HG03159 (cell line): ENCODE results near the gene CHRNE.
A peak's percentile ranks its signal among the peaks of the same experiment; 100 is the strongest.
"Not testable (repeated sequence)": the region's sequence is repeated elsewhere in the genome, so short reads cannot be mapped to it uniquely, and the experiment has no call there.

ENCODE experiments used
- ATAC-seq: cut with Tn5 transposase; IDR thresholded peaks from one replicate; pipeline ENCODE4 v1.9.1; 2021; ENCODE audit warnings: mild to moderate bottlenecking, moderate library complexity; ENCODE audit not compliant: unreplicated experiment

The CHRNE gene

DNA sequence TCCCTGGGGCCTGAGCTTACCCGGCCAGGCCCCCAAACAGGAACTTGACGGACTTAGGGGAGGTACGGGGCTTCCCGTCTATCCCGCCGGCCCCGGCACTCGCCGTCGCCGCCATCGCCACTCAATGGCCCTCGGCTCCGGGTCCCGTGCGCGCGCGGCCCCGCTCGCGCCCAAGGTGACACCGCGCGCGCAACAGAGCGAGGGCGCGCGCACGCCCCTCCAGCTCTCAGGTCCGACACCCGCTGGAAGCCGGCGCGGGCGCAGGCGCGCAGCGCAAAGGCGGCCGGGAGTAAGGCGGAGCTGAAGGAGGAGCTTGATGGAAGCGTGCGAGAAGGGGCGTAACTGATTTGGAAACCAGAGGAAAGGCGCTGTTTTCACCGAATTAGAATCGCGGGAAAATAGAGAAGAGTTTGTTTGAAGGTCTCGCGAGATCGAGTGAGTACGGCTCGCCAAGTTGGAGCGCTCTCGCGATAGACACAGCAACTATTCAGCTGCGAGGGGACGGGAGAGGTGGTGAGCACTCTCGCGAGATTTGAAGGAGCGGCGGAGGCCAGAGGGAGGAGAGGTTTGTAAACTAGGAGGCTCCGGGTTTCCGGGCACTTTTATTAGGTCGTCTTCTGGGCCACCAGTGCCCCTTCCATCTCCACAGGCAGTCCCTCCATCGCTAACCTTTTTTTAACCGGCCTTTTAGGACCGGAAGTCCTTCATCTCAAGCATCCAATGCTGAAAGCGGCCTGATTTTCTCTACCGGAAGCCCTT, 37.1 kb upstream of the CHRNE start, which contains the start of the genes RNF167 and SLC25A11:
RNF167 (plus strand) TSS at position 473 of the 759 bp plus-strand sequence. CDS start 642 bp downstream, outside the sequence.
SLC25A11 (minus strand) TSS at position 251 of the 759 bp plus-strand sequence; CDS start at position 115, 136 bp downstream.
- ATAC-seq: peak; percentile 68

DNA sequence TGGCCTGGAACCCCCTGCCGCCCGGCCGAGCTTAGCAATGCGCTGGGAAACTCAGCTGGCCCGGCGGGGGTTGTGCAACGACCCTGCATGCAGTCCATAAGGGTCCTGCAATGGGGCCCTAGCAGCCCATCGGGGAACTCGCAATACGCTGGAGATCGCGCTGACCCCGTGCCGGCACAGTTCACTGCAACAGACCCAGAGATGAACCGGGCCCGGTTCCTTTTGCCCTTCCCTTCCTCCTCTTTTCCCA, 36.6 kb upstream of the CHRNE start:
- no peak for ATAC-seq

DNA sequence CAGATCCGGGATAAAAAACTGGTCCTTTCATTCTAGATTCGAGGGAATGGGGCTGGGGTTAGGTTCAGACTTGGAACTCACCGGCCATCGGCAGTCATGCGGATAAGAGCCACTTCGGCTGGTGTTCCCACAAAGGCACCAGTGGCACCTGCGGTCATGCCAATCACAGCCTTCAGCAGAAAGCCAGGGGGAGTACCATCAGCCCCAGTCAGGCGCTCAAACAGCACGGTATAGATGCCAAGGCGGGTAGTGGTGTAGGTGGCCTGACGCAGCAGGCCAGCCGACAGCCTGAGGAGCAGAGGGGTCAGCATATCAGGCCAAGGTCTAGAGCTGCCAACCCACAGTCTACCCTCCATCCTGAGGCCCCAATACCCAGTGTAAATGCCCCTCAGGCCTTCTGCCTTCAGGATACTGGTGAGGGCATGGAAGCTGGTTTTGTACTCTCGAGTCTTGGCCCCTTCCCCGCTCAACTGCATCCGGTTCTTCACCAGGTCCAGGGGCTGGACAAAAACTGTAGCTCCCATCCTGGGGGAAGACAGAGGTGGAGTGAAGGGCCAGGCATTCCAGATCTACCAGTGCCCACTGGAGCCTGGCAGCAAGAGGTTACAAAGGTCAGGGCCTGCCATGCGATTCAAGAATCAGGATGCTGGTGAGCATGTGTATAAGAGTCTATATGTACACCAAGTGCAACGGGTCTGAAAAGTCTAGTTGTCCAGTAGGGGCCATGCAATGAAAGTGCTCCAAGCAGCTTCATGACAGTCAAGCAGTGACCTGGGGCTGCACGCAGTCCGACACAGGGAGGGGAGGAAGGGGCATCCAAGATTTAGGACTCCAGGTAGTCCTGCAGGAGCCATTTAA, 36.0 kb upstream of the CHRNE start:
- no peak for ATAC-seq

DNA sequence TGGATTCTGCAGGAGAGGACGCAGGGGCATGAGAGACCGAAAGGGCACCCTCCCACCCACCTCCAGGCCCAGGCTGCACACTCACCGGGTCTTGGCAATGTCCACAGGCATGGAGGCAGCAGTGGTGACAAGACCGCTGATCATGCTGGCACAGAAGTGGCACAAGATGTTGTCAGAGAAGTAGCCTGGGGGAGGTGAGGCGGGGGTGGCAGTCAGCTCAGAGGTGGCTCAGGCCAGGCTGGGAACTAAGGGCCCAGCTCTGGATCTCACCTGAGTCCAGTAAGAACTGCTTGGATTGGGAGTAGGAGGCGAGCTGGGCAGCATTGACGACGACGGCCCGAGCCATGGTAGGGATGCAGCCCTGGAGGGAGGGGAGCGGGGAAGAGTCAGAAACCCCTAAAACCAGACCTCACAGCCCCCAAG, 35.2 kb upstream of the CHRNE start:
- ATAC-seq: no peak

DNA sequence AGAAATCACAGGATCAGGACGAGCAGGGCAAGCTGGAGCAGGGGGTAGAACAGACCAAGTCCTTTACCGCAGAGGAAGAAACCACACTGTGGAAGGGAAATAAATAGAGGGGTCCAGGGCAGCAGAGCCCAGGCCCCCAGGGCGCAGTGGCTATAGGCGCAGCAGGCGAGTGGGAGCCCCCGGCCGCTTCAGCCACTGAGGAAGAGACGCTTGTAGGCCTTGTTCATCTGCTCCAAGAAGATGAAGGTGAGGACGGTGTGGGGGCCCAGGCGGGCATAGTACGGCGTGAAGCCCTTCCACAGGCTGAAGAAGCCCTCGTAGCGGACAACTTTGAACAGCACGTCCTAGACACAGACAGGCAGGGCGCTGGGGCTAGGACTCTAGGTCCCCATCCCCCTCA, 34.7 kb upstream of the CHRNE start:
- no peak for ATAC-seq

DNA sequence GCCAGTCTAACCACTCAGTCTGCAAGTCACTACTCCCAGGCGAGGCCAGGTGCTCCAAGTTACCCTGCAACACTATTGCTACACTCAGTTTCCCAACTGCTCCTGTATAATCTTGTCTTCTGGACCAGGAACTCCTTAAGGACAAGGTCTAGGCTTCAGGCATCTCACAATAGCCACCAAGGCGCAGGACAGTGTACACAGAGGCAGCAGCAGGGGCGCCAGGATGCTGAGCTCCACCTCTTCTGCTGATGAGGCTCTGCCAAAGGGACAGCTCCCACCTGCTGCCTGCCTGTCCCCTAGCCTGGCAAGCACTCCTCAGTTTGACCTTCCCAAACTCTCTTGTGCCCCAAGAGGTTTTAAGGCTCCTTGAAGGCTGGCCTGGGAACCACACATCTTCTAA, 33.5 kb upstream of the CHRNE start:
- ATAC-seq: no peak

DNA sequence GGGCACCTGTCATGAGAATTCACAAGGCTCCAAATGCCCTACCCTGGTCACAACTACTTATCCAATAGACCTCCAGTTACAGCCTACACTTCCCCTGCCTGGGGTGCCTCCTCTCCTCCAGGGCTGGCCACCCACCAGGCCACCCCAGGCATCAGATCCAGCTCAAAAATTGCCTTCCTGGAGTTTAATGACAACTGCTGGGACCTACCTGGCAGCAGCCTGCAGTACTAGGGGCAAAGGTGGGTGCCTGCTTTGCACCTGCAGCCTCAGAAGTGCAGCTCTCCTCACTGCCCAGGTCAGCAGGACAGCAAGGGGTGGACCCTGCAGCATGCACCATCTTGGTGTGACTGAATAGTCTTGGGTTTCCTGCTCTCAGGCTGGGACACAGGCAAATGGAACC, 32.8 kb upstream of the CHRNE start:
- ATAC-seq: no peak

DNA sequence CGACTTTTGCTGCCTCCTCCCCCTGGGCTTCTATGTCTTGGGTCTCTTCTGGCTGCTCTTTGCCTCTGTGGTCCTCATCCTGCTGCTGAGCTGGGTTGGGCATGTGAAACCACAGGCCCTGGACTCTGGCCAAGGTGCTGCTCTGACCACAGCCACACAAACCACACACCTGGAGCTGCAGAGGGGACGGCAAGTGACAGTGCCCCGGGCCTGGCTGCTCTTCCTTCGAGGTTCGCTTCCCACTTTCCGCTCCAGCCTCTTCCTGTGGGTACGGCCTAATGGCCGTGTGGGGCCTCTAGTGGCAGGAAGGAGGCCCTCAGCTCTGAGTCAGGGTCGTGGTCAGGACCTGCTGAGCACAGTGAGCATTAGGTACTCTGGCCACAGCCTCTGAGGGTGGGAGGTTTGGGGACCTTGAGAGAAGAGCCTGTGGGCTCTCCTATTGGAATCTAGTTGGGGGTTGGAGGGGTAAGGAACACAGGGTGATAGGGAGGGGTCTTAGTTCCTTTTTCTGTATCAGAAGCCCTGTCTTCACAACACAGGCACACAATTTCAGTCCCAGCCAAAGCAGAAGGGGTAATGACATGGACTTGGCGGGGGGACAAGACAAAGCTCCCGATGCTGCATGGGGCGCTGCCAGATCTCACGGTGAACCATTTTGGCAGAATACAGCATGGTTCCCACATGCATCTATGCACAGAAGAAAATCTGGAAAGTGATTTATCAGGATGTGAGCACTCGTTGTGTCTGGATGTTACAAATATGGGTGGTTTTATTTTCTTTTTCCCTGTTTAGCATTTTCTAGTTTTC, 31.5 kb upstream of the CHRNE start:
- no peak for ATAC-seq

DNA sequence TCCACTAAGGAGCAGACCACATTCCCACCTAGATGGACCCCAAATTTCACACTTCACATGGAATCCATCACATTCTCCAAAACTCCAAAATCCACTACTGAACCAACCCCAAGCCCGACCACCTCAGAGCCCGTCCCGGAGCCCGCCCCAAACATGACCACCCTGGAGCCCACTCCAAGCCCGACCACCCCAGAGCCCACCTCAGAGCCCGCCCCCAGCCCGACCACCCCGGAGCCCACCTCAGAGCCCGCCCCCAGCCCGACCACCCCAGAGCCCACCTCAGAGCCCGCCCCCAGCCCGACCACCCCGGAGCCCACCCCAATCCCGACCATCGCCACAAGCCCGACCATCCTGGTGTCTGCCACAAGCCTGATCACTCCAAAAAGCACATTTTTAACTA, 30.7 kb upstream of the CHRNE start:
- no peak for ATAC-seq

DNA sequence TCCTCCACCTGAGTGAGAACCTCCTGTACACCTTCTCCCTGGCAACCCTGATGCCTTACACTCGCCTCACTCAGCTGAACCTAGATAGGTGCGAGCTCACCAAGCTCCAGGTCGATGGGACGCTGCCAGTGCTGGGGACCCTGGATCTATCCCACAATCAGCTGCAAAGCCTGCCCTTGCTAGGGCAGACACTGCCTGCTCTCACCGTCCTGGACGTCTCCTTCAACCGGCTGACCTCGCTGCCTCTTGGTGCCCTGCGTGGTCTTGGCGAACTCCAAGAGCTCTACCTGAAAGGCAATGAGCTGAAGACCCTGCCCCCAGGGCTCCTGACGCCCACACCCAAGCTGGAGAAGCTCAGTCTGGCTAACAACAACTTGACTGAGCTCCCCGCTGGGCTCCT, 29.9 kb upstream of the CHRNE start:
- no peak for ATAC-seq

DNA sequence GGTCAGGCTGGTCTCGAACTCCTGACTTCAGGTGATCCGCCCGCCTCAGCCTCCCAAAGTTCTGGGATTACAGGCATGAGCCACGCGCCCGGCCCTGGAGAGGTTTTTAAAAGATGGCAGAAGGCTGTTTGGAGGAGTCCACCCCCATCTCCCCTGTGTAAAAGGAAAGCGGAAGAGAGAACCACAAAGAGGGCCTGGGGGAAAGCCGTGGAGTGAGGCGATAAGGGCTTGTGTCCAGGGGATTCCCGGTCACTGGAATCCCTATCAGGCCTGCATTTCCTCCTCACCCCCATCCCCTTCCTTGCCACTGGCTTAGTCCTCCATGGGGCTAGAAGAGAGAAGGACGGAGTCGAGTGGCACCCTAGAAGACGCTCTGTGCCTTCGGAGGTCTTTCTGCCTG, 29.1 kb upstream of the CHRNE start, which contains the start of gene GP1BA:
GP1BA (plus strand) TSS at position 315 of the 400 bp plus-strand sequence. CDS start 328 bp downstream, outside the sequence.
- ATAC-seq: no peak

DNA sequence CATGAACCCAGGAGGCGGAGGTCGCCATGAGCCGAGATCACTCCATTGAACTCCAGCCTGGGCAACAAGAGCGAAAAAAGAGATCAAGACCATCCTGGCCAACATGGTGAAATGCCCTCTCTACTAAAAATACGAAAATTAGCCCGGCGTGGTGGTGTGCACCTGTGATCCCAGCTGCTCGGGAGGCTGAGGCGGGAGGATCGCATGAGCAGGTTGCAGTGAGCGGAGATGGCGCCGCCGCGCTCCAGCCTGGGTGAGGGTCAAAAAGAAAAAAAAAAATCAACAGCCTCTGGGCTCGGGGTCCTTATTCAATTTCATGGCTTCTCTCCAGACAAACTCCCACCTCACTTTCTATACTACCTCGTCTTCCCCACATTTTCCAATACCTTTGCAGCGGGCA, 26.0 kb upstream of the CHRNE start:
- no peak for ATAC-seq

DNA sequence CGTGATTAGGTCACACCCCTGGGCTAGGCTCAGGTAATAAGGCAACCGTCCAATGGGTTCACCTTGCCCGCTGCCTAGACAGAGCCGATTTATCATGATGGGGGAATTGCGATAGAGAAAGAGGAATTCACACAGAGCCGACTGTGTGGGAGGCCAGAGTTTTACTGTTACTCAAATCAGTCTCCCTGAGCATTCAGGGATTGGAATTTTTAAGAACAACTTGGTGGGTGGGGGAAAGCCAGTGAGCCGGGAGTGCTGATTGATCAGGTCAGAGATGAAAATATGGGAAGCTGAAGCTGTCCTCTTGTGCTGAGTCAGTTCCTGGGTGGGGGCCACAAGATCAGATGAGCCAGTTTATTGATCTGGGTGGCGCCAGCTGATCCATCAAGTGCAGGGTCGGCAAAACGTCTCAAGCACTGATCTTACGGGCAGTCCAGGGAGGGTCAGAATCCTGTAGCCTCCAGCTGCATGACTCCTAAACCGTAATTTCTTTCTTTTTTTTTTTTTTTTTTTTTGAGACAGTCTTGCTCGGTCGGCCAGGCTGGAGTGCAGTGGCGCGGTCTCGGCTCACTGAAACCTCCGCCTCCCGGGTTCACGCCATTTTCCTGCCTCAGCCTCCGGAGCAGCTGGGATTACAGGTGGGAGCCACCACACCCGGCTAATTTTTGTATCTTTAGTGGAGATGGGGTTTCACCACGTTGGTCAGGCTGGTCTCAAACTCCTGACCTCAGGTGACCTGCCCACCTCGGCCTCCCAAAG, 23.9 kb upstream of the CHRNE start:
- ATAC-seq: not testable (repeated sequence)

DNA sequence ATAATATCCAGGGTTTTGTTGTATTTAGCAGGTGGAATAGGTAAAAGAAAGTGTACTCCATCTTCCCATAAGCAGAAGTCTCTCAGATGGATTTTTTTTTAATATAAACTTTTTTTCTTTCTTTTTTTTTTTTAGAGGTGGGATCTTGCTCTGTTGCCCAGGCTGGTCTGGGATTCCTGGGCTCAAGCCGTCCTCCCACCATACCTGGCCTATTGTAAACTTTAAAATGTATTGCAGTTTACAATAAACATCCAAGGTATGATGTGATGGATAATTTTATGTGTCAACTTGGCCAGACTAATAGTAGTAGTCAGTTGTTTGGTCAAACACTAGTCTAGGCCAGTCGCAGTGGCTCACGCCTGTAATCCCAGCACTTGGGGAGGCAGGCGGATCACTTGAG, 18.4 kb upstream of the CHRNE start:
- no peak for ATAC-seq

DNA sequence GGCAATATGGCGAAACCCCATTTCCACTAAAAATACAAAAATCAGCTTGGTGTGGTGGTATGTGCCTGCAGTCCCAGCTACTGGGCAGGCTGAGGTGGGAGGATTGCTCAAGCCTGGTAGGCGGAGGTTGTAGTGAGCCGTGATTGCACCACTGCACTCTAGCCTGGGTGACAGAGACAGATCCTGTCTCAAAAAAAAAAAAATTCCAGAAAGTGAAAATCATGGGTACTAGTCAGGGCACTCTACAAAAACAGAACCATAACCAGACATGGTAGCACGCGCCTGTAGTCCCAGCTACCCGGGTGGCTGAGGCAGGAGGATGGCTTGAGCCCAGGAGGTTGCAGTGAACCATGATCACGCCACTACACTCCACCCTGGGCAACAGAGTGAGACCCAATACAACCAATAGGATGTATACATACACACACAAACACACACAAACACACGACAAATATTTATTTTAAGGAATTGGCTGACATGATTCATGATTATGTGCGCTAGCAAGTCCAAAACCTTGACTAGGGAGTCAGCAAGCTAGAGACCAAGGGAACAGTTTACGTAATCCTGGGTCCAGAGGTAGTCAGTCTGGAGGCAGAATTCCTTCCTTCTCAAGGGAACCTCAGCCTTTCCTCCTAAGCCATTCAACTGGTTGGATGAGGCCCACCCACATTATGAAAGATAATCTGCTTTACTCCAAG, 17.6 kb upstream of the CHRNE start:
- no peak for ATAC-seq

DNA sequence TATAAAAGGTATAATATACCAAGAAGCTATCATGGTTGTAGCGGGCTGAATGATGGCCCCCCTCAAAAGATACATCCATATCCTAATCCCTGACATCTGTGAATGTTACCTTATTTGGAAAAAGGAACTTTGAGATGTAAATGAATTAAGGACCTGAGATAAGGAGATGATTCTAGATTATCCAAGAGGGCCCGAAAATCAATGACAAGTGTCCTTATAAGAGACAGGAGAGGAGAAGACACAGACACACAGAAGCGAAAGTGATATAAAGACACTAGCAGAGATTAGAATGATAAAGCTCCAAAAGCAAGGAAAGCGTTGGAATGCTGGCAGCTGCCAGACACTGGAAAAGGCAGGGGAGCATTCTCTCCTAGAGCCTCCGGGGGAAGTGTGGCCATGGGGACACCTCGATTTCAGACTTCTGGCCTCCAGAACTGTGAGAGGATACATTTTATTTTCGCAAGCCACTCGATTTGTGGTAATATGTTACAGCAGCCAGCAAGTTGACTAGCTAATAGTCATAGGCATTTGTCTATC, 16.7 kb upstream of the CHRNE start:
- no peak for ATAC-seq

DNA sequence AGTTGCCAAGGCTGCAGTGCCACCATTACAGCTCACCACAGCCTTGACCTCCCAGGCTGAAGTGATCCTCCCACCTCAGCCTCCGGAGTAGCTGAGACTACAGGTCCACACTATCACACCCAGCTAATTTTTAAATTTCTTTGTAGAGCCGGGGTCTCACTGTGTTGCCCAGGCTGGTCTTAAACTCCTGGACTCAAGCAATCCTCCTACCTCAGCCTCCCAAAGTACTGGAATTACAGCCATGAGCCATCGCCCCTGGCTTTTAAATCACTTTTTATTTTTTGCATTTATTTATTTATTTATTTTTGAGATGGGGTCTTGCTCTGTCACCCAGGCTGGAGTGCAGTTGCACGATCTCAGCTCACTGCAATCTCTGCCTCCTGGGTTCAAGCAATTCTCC, 11.7 kb upstream of the CHRNE start:
- ATAC-seq: not testable (repeated sequence)

DNA sequence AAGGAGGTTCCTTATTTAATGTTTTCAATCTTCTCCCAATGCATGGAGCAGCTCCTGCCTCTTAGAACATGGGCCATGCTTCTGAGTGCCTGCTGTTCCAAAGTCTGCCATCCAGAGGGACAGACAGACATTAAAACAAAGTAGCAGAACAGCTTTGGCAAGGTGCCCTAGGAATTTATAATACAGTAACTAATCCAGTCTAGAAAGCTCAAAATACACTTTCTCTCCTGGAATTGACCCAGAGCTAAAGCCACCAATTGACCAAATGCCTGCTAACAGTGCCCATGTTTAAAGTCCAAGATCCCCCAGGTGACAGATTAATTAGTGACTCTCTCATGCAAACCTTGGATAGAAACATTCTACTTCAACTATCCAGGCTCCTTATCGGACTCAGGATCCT, 11.1 kb upstream of the CHRNE start:
- no peak for ATAC-seq

DNA sequence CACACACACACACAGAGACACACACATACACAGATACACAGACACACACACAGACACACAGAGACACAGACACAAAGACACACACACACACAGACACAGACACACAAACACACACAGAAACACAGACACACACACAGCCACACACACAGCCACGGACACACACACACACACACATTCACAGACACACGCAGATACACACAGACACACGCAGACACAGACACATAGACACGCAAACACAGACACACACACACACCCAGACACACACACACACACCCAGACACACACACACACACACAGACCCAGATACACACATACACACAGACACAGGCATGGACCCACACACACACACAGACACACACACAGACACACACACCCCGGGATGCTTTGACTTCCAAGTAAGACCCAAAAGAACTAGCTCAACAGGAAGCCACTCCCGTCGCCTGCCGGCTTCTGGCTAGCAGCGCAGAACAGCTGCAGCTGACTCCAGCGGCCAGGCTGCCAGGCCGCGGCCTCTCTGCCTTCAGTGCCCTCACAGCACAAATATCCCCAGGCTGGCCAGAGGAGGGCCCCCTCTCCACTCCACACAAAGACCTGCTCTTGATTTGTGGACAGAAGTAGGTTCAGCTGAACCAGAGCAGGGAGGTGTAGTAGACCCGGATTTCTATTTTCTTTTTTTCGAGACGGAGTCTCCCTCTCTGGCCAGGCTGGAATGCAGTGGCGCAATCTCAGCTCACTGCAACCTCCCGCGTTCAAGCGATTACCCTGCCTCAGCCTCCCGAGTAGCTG, 6.0 kb upstream of the CHRNE start:
- ATAC-seq: peak; percentile 56
